ENCODE measurements around the gene FABP7. TPM values are rescaled to one million over a fixed set of nuclear protein-coding genes. Genes with fewer than 3 reads are reported as not detected.

Gene FABP7
- total RNA-seq, 1 donor from 2014 or later: not detected

DNA sequence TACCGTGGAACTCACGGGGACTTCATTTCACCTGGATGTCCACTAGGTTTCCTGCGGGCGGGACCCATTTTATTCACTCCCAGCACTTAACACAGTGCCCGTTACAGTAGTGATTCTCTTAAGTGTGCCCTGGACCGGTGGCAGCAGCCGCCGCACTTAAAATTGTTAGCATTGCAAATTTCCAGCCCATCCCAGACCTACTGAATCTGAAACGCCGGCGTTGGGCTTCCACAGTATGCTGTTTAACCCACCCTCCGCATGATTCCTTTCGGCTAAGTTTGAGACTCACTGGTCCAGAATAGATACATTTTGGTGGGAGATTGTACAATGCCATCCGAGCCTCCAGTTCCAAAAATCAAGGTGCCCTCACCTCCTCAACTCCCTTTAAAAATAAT lies 10.5 kb downstream of the FABP7 start:
- no peaks in the 10 kb centered on the region for H3K27me3 ChIP-seq (ENCODE audit: low read depth)
- H3K36me3 ChIP-seq: no peaks in the 10 kb centered on the region
- peak overlapping the region; percentile 96 for H3K27ac ChIP-seq (replicated peaks)
- intact Hi-C loops (cut with micrococcal nuclease): no loop called here
- no peak for TF ChIP-seq CTCF (IDR thresholded peaks at IDR 0.05; ENCODE audit: borderline replicate concordance)
- H3K4me3 ChIP-seq: peak overlapping the region; percentile 86
- no peaks in the 10 kb centered on the region for H3K9me3 ChIP-seq (replicated peaks)
- DNase-seq: peak; percentile 20
- peaks cover 30% of the 10 kb centered on the region for H3K4me1 ChIP-seq

GRCh38 chr6:122790423-122791309 lies 11.2 kb downstream of the FABP7 start:
- Histone ChIP-seq H3K27me3 (ENCODE audit: low read depth) (no peaks in the 10 kb centered on the region), H3K4me1 (peaks cover 30% of the 10 kb centered on the region), H3K36me3 (no peaks in the 10 kb centered on the region), H3K9me3 (replicated peaks) (no peaks in the 10 kb centered on the region), H3K4me3 (peak overlapping the region; percentile 86), H3K27ac (replicated peaks) (peak overlapping the region; percentile 96)
- no peak for DNase-seq
- intact Hi-C loops (cut with micrococcal nuclease): no loop called here
- no peak for TF ChIP-seq CTCF (IDR thresholded peaks at IDR 0.05; ENCODE audit: borderline replicate concordance)

DNA sequence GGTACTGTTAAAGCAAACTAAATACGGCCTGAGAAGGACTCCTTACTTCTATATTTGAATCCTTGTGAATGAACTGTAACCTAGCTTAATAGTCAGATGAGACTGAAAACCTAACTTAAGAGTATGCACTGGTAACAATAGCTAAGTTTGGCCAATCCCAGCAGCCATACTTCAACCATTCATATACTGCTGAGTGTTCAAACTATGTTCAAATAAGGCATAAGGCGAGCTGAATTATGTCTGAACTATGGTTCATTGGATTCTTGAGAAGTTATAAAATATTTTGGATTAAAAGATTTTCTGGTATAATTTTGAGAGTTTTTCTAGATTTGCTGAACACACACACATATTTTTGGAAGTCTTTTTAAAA lies 11.8 kb downstream of the FABP7 start:
- DNase-seq: no peak
- TF ChIP-seq CTCF (IDR thresholded peaks at IDR 0.05; ENCODE audit: borderline replicate concordance): no peak
- H3K4me3 ChIP-seq: no peak overlapping the region
- H3K27ac ChIP-seq (replicated peaks): no peak overlapping the region
- intact Hi-C loops (cut with micrococcal nuclease): no loop called here
- no peaks in the 10 kb centered on the region for H3K36me3 ChIP-seq
- H3K9me3 ChIP-seq (replicated peaks): no peaks in the 10 kb centered on the region
- no peaks in the 10 kb centered on the region for H3K27me3 ChIP-seq (ENCODE audit: low read depth)
- peaks cover 30% of the 10 kb centered on the region for H3K4me1 ChIP-seq

- Histone ChIP-seq H3K9me3 (replicated peaks) (no peaks in the 10 kb centered on the region), H3K27me3 (ENCODE audit: low read depth) (no peaks in the 10 kb centered on the region), H3K4me3 (no peak overlapping the region), H3K4me1 (peaks cover 31% of the 10 kb centered on the region), H3K36me3 (peaks cover 9% of the 10 kb centered on the region), H3K27ac (replicated peaks) (no peak overlapping the region)
- TF ChIP-seq CTCF (IDR thresholded peaks at IDR 0.05; ENCODE audit: borderline replicate concordance): no peak
- no peak for DNase-seq
- intact Hi-C loops (cut with micrococcal nuclease): no loop called here
Measured at GRCh38 chr6:122792766-122793165, 13.2 kb downstream of the FABP7 start.

DNA sequence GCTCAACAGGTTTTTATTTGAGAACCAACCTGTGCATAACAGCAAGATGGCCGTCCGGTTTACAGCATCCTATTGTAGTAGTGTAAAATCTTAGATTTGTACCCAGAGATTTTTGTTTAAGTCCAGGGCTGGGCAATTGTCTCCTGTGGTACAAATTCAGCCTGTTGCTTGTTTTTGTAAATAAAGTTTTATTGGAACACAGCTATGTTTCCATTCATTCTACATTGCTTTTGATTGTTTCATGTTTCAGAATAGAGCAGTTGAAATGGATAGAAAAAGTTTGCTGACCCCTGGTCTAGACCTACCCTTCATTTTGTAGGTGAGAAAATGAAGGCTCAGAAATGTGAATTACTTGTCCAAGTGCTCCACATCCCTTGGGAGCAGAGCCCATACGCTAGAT lies 18.0 kb downstream of the FABP7 start:
- intact Hi-C loops (cut with micrococcal nuclease): no loop called here
- no peaks in the 10 kb centered on the region for H3K27me3 ChIP-seq (ENCODE audit: low read depth)
- H3K4me1 ChIP-seq: peaks cover 9% of the 10 kb centered on the region
- H3K9me3 ChIP-seq (replicated peaks): no peaks in the 10 kb centered on the region
- no peak for TF ChIP-seq CTCF (IDR thresholded peaks at IDR 0.05; ENCODE audit: borderline replicate concordance)
- H3K4me3 ChIP-seq: no peak overlapping the region
- no peak for DNase-seq
- no peak overlapping the region for H3K27ac ChIP-seq (replicated peaks)
- H3K36me3 ChIP-seq: peaks cover 19% of the 10 kb centered on the region
